Activated naive CD8-positive, alpha-beta T cell (primary cell): ENCODE results near the gene HRC.
"Not testable (repeated sequence)": the region's sequence is repeated elsewhere in the genome, so short reads cannot be mapped to it uniquely, and the experiment has no call there.

ENCODE experiments used
- H3K27ac Mint-ChIP-seq: one replicate; pipeline ENCODE4 v1.8.0; 2021; ENCODE audit warnings: mixed read lengths
- H3K27me3 Mint-ChIP-seq: one replicate; pipeline ENCODE4 v1.8.0; 2021; ENCODE audit warnings: mixed read lengths
- H3K36me3 Mint-ChIP-seq: one replicate; pipeline ENCODE4 v1.8.0; 2021; ENCODE audit warnings: mixed read lengths
- H3K4me1 Mint-ChIP-seq: one replicate; pipeline ENCODE4 v1.8.0; 2021; ENCODE audit warnings: low read depth, mixed read lengths
- H3K4me3 Mint-ChIP-seq: one replicate; pipeline ENCODE4 v1.8.0; 2021; ENCODE audit warnings: mild to moderate bottlenecking, mixed read lengths
- H3K9me3 Mint-ChIP-seq: one replicate; pipeline ENCODE4 v1.8.0; 2021; ENCODE audit warnings: low read depth, mixed read lengths

The HRC gene

GRCh38 chr19:49150106-49150943, 4.9 kb downstream of the HRC start:
- Mint-ChIP-seq H3K36me3 (no peaks in the 10 kb centered on the region), H3K27ac (peak overlapping the region; percentile 54), H3K4me1 (peaks cover 26% of the 10 kb centered on the region), H3K9me3 (no peaks in the 10 kb centered on the region), H3K4me3 (peak overlapping the region; percentile 69), H3K27me3 (peaks cover 37% of the 10 kb centered on the region)

- Mint-ChIP-seq H3K9me3 (no peaks in the 10 kb centered on the region), H3K4me3 (peak overlapping the region; percentile 69), H3K27me3 (peaks cover 37% of the 10 kb centered on the region), H3K36me3 (no peaks in the 10 kb centered on the region), H3K27ac (no peak overlapping the region), H3K4me1 (peaks cover 26% of the 10 kb centered on the region)
Observed at GRCh38 chr19:49149652-49150105, 5.5 kb downstream of the HRC start.

GRCh38 chr19:49148784-49149651, 6.2 kb downstream of the HRC start:
- Mint-ChIP-seq H3K36me3 (no peaks in the 10 kb centered on the region), H3K4me1 (peaks cover 26% of the 10 kb centered on the region), H3K27me3 (peaks cover 31% of the 10 kb centered on the region), H3K4me3 (peak overlapping the region; percentile 73), H3K27ac (no peak overlapping the region), H3K9me3 (no peaks in the 10 kb centered on the region)

GRCh38 chr19:49148044-49148682, 7.0 kb downstream of the HRC start:
- Mint-ChIP-seq H3K4me1 (peaks cover 26% of the 10 kb centered on the region), H3K27me3 (peaks cover 27% of the 10 kb centered on the region), H3K4me3 (peak overlapping the region; percentile 73), H3K9me3 (no peaks in the 10 kb centered on the region), H3K27ac (peak overlapping the region; percentile 54), H3K36me3 (no peaks in the 10 kb centered on the region)

- H3K4me1 Mint-ChIP-seq = peaks cover 28% of the 10 kb centered on the region
Observed at GRCh38 chr19:49146408-49146770, 8.8 kb downstream of the HRC start.

GRCh38 chr19:49145573-49146407, 9.4 kb downstream of the HRC start:
- no peaks in the 10 kb centered on the region for H3K36me3 Mint-ChIP-seq
- no peaks in the 10 kb centered on the region for H3K9me3 Mint-ChIP-seq
- peaks cover 28% of the 10 kb centered on the region for H3K4me1 Mint-ChIP-seq
- no peak overlapping the region for H3K27ac Mint-ChIP-seq
- H3K4me3 Mint-ChIP-seq = peak overlapping the region; percentile 68
- H3K27me3 Mint-ChIP-seq = peaks cover 21% of the 10 kb centered on the region

More at GRCh38 chr19:49146408-49146770, 8.8 kb downstream of the HRC start:
- not testable (repeated sequence) for H3K4me3 Mint-ChIP-seq, H3K36me3 Mint-ChIP-seq, H3K9me3 Mint-ChIP-seq, H3K27ac Mint-ChIP-seq
- H3K27me3 Mint-ChIP-seq = peaks cover 22% of the 10 kb centered on the region

GRCh38 chr19:49142866-49143335, 12.3 kb downstream of the HRC start:
- Mint-ChIP-seq H3K4me1 (peaks cover 18% of the 10 kb centered on the region), H3K27me3 (peaks cover 15% of the 10 kb centered on the region), H3K4me3 (peak overlapping the region; percentile 77), H3K9me3 (no peaks in the 10 kb centered on the region), H3K36me3 (no peaks in the 10 kb centered on the region), H3K27ac (no peak overlapping the region)

GRCh38 chr19:49141352-49141751, 13.8 kb downstream of the HRC start:
- H3K36me3 Mint-ChIP-seq = no peaks in the 10 kb centered on the region
- peak overlapping the region; percentile 18 for H3K4me3 Mint-ChIP-seq
- H3K9me3 Mint-ChIP-seq = no peaks in the 10 kb centered on the region
- H3K4me1 Mint-ChIP-seq = peaks cover 18% of the 10 kb centered on the region
- no peak overlapping the region for H3K27ac Mint-ChIP-seq
- peaks cover 10% of the 10 kb centered on the region for H3K27me3 Mint-ChIP-seq

- H3K27ac Mint-ChIP-seq = no peak overlapping the region
- no peaks in the 10 kb centered on the region for H3K9me3 Mint-ChIP-seq
- peaks cover 10% of the 10 kb centered on the region for H3K27me3 Mint-ChIP-seq
- H3K36me3 Mint-ChIP-seq = no peaks in the 10 kb centered on the region
- no peak overlapping the region for H3K4me3 Mint-ChIP-seq
- peaks cover 18% of the 10 kb centered on the region for H3K4me1 Mint-ChIP-seq
Observed at GRCh38 chr19:49140951-49141350, 14.2 kb downstream of the HRC start.

GRCh38 chr19:49136771-49137171, 18.4 kb downstream of the HRC start:
- H3K9me3 Mint-ChIP-seq = no peaks in the 10 kb centered on the region
- no peak overlapping the region for H3K27ac Mint-ChIP-seq
- peaks cover 3% of the 10 kb centered on the region for H3K27me3 Mint-ChIP-seq
- no peak overlapping the region for H3K4me3 Mint-ChIP-seq
- peaks cover 19% of the 10 kb centered on the region for H3K4me1 Mint-ChIP-seq
- no peaks in the 10 kb centered on the region for H3K36me3 Mint-ChIP-seq

- no peak overlapping the region for H3K27ac Mint-ChIP-seq
- no peaks in the 10 kb centered on the region for H3K9me3 Mint-ChIP-seq
- H3K4me1 Mint-ChIP-seq = peaks cover 15% of the 10 kb centered on the region
- no peaks in the 10 kb centered on the region for H3K36me3 Mint-ChIP-seq
- H3K4me3 Mint-ChIP-seq = no peak overlapping the region
- H3K27me3 Mint-ChIP-seq = peaks cover 3% of the 10 kb centered on the region
Observed at GRCh38 chr19:49135686-49136085, 19.5 kb downstream of the HRC start.

GRCh38 chr19:49133621-49134454, 21.4 kb downstream of the HRC start:
- peaks cover 17% of the 10 kb centered on the region for H3K4me1 Mint-ChIP-seq
- no peak overlapping the region for H3K27ac Mint-ChIP-seq
- no peaks in the 10 kb centered on the region for H3K9me3 Mint-ChIP-seq
- no peaks in the 10 kb centered on the region for H3K36me3 Mint-ChIP-seq
- peak overlapping the region; percentile 73 for H3K4me3 Mint-ChIP-seq
- H3K27me3 Mint-ChIP-seq = peaks cover 3% of the 10 kb centered on the region

GRCh38 chr19:49132974-49133609, 22.1 kb downstream of the HRC start:
- Mint-ChIP-seq H3K36me3 (no peaks in the 10 kb centered on the region), H3K4me3 (peak overlapping the region; percentile 73)

More at GRCh38 chr19:49132974-49133609, 22.1 kb downstream of the HRC start:
- peaks cover 3% of the 10 kb centered on the region for H3K27me3 Mint-ChIP-seq
- H3K4me1 Mint-ChIP-seq = peaks cover 23% of the 10 kb centered on the region
- no peak overlapping the region for H3K27ac Mint-ChIP-seq
- no peaks in the 10 kb centered on the region for H3K9me3 Mint-ChIP-seq
